ENCODE measurements around the gene NLRP8. TPM values are rescaled to one million over a fixed set of nuclear protein-coding genes. Genes with fewer than 3 reads are reported as not detected.
"Not testable (repeated sequence)": the region's sequence is repeated elsewhere in the genome, so short reads cannot be mapped to it uniquely, and the experiment has no call there.

NLRP8 gene
- total RNA-seq, 1 experiment from 2014 or later = not detected

- no peak for DNase-seq (ENCODE audit: low read depth)
These were observed 26.4 kb downstream of the NLRP8 start for GRCh38 chr19:55973982-55974381.

GRCh38 chr19:55980415-55980814 lies 32.8 kb downstream of the NLRP8 start:
- no peak for DNase-seq (ENCODE audit: low read depth)

GRCh38 chr19:55985254-55985653 lies 37.6 kb downstream of the NLRP8 start:
- DNase-seq (ENCODE audit: low read depth) = no peak

- DNase-seq (ENCODE audit: low read depth) = no peak
These were observed 38.9 kb downstream of the NLRP8 start, which contains the start of gene NLRP5 for GRCh38 chr19:55986487-55986886. TSS of gene NLRP5 (plus strand) at chr19:55986775.

GRCh38 chr19:55990831-55991230 lies 43.2 kb downstream of the NLRP8 start:
- DNase-seq (ENCODE audit: low read depth) = no peak

DNA sequence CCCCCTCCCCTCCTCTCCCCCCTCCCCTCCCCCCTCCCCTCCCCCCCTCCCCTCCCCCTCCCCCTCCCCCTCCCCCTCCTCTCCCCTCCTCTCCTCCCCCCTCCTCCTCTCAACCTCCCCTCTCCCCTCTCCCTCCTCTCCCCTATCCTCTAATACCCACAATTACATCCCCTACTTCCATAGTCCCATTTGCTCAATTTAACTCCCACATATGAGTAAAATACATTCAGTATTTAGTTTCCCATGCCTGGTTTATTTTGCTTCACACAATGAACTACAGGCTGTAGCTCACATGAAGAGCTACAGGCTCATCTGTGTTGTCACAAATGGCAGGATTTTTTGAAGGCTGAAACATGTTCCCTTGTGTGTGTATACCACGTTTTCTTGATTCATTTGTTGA lies 45.9 kb downstream of the NLRP8 start:
- no peak for DNase-seq (ENCODE audit: low read depth)

- DNase-seq (ENCODE audit: low read depth) = no peak
These were observed 67.1 kb downstream of the NLRP8 start for GRCh38 chr19:56014765-56015164.

GRCh38 chr19:56015756-56016155 lies 68.1 kb downstream of the NLRP8 start:
- DNase-seq (ENCODE audit: low read depth) = peak; percentile 35

DNA sequence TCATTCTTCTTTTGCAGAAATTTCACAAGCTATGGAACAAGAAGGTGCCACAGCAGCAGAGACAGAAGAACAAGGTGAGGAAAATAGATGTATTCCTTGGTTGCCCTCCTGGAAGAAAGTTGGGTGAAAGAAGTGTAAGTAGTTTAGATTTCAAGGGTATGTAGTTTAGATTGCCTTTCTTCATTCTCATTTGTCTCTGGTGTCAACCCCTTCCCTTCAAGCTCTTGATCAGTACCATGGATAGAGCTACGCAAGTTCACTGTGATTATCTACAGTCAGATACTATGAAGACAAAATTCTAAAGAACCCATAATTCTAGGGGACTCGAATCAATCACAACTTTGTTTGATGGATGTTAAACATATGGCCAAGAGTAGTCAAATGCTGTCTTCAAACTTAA lies 71.7 kb downstream of the NLRP8 start:
- not testable (repeated sequence) for DNase-seq (ENCODE audit: low read depth)

- DNase-seq (ENCODE audit: low read depth) = not testable (repeated sequence)
These were observed 72.8 kb downstream of the NLRP8 start for GRCh38 chr19:56020355-56020975.

DNA sequence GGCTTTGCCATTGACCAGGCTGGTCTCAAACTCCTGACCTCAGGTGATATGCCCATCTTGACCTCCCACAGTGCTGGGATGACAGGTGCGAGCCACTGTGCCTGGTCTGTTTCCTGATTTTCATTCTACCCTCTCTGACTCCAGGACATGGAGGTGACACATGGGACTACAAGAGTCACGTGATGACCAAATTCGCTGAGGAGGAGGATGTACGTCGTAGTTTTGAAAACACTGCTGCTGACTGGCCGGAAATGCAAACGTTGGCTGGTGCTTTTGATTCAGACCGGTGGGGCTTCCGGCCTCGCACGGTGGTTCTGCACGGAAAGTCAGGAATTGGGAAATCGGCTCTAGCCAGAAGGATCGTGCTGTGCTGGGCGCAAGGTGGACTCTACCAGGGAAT lies 79.1 kb downstream of the NLRP8 start:
- DNase-seq (ENCODE audit: low read depth) = no peak

Other genes with a start within 250 kb of the NLRP8 start
- gene NLRP9, start 209.4 kb upstream of the NLRP8 start, total RNA-seq (2014; rRNA removed; shearing (Covaris generic)) = not detected in 2 replicates
- gene RFPL4A, start 188.7 kb upstream of the NLRP8 start, total RNA-seq (2014; rRNA removed; shearing (Covaris generic)) = 0.24 TPM in 1 of 2 replicates, not detected in the other
- 0.20 TPM in 1 of 2 replicates, not detected in the other for gene RFPL4AL1, start 178.7 kb upstream of the NLRP8 start, total RNA-seq (2014; rRNA removed; shearing (Covaris generic))
- 1.3 and 1.7 TPM in 2 replicates for gene NLRP11, start 115.8 kb upstream of the NLRP8 start, total RNA-seq (2014; rRNA removed; shearing (Covaris generic))
- gene NLRP4, start 111.3 kb upstream of the NLRP8 start, total RNA-seq (2014; rRNA removed; shearing (Covaris generic)) = not detected in 2 replicates
- gene NLRP13, start 15.5 kb upstream of the NLRP8 start, total RNA-seq (2014; rRNA removed; shearing (Covaris generic)) = not detected in 2 replicates
- gene NLRP5, start 38.9 kb downstream of the NLRP8 start, total RNA-seq (2014; rRNA removed; shearing (Covaris generic)) = not detected in 2 replicates
- 4.4 and 10.7 TPM in 2 replicates for gene ZNF787, start 173.5 kb downstream of the NLRP8 start, total RNA-seq (2014; rRNA removed; shearing (Covaris generic))
- gene ZNF444, start 193.5 kb downstream of the NLRP8 start, total RNA-seq (2014; rRNA removed; shearing (Covaris generic)) = 5.0 and 8.8 TPM in 2 replicates
- not detected in 2 replicates for gene GALP, start 228.2 kb downstream of the NLRP8 start, total RNA-seq (2014; rRNA removed; shearing (Covaris generic))
- gene ZSCAN5B, start 250.0 kb downstream of the NLRP8 start, total RNA-seq (2014; rRNA removed; shearing (Covaris generic)) = not detected in 2 replicates